Osteoblast (primary cell): ENCODE results near the gene RAB1A. TPM values are rescaled to one million over a fixed set of nuclear protein-coding genes. Genes with fewer than 3 reads are reported as not detected.

Experiments
- DNase-seq: peaks from one replicate; pipeline ENCODE4 v3.0.0; 2011; ENCODE audit warnings: low spot score, mixed read lengths; ENCODE audit not compliant: insufficient read length; ENCODE audit errors: missing footprints
- H2AFZ ChIP-seq: 2 replicates; pipeline ENCODE4 v1.6.0; 2011; ENCODE audit warnings: mild to moderate bottlenecking, low read length
- H3K27ac ChIP-seq: 2 replicates; pipeline ENCODE4 v1.5.1; 2011; ENCODE audit warnings: mild to moderate bottlenecking, low read depth, low read length, moderate library complexity
- H3K27me3 ChIP-seq: 2 replicates; pipeline ENCODE4 v1.6.0; 2012; ENCODE audit warnings: mild to moderate bottlenecking, control low read depth, inconsistent platforms, low read length, moderate library complexity; ENCODE audit not compliant: insufficient read depth
- H3K36me3 ChIP-seq: 2 replicates; pipeline ENCODE4 v1.5.1; 2011; ENCODE audit warnings: mild to moderate bottlenecking, low read length, control low read depth, moderate library complexity; ENCODE audit not compliant: insufficient read depth
- H3K4me1 ChIP-seq: 2 replicates; pipeline ENCODE4 v1.5.1; 2011; ENCODE audit warnings: mild to moderate bottlenecking, low read length, control low read depth, moderate library complexity; ENCODE audit not compliant: insufficient read depth
- H3K4me2 ChIP-seq: 2 replicates; pipeline ENCODE4 v1.6.0; 2011; ENCODE audit warnings: mild to moderate bottlenecking, low read length; ENCODE audit not compliant: insufficient read depth
- H3K4me3 ChIP-seq: fragments of 200-600 bp; sonication (generic); 3 replicates; pipeline ENCODE4 v1.5.1; 2012; ENCODE audit warnings: mild to moderate bottlenecking, low read length, inconsistent platforms; ENCODE audit not compliant: insufficient read depth
- H3K79me2 ChIP-seq: 2 replicates; pipeline ENCODE4 v1.6.0; 2012; ENCODE audit warnings: mild to moderate bottlenecking, low read length, control low read depth, inconsistent platforms; ENCODE audit not compliant: insufficient read depth
- H3K9me3 ChIP-seq: 2 replicates; pipeline ENCODE4 v1.5.1; 2011; ENCODE audit warnings: low read depth, low read length, control low read depth
- H4K20me1 ChIP-seq: 2 replicates; pipeline ENCODE4 v1.6.0; 2012; ENCODE audit warnings: mild to moderate bottlenecking, low read length, control low read depth; ENCODE audit not compliant: insufficient read depth
- total RNA-seq: library from RNA; depleted of rRNA; stranded (reverse); fragments of >200 nt; gene quantifications from 2 replicates; pipeline ENCODE4 v1.2.3, GENCODE V29; 2012
- TF ChIP-seq, protein P1 (sequence below): IDR thresholded peaks from 2 replicates; pipeline ENCODE4 v1.5.1; 2011; ENCODE audit warnings: mild to moderate bottlenecking, low read depth, low read length, moderate library complexity; ENCODE audit errors: extremely low read depth

RAB1A gene
- total RNA-seq, 1 donor, result 72.7 TPM

DNA sequence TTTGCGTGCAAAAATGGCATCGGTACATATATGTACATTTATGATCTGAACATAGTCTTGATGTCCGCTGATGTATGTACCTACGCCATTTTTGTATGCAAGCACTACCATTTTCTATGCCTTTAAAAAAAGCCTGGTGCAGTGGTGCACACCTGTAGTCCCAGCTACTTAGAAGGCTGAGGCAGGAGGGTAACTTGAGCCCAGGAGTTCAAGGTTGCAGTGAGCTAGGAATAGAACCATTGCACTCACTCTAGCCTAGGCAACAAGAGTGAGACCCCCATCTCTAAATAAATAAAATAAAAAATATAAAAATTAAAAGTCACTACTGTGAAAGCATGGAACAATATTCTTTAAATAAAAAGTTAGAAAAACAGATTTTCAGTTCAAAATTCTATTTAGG is 16.7 kb downstream of the RAB1A start:
- H3K36me3 ChIP-seq, result peaks cover 4% of the 10 kb centered on the region
- no peaks in the 10 kb centered on the region for H3K9me3 ChIP-seq
- H3K4me3 ChIP-seq, result no peak overlapping the region
- no peak overlapping the region for H2AFZ ChIP-seq
- H3K4me1 ChIP-seq, result no peaks in the 10 kb centered on the region
- peaks cover 99% of the 10 kb centered on the region for H3K79me2 ChIP-seq
- DNase-seq, result no peak
- peaks cover 90% of the 10 kb centered on the region for H4K20me1 ChIP-seq
- H3K27me3 ChIP-seq, result no peaks in the 10 kb centered on the region
- no peak overlapping the region for H3K4me2 ChIP-seq
- H3K27ac ChIP-seq, result peak overlapping the region; percentile 28
- TF ChIP-seq, protein P1, sequence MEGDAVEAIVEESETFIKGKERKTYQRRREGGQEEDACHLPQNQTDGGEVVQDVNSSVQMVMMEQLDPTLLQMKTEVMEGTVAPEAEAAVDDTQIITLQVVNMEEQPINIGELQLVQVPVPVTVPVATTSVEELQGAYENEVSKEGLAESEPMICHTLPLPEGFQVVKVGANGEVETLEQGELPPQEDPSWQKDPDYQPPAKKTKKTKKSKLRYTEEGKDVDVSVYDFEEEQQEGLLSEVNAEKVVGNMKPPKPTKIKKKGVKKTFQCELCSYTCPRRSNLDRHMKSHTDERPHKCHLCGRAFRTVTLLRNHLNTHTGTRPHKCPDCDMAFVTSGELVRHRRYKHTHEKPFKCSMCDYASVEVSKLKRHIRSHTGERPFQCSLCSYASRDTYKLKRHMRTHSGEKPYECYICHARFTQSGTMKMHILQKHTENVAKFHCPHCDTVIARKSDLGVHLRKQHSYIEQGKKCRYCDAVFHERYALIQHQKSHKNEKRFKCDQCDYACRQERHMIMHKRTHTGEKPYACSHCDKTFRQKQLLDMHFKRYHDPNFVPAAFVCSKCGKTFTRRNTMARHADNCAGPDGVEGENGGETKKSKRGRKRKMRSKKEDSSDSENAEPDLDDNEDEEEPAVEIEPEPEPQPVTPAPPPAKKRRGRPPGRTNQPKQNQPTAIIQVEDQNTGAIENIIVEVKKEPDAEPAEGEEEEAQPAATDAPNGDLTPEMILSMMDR, result no peak

DNA sequence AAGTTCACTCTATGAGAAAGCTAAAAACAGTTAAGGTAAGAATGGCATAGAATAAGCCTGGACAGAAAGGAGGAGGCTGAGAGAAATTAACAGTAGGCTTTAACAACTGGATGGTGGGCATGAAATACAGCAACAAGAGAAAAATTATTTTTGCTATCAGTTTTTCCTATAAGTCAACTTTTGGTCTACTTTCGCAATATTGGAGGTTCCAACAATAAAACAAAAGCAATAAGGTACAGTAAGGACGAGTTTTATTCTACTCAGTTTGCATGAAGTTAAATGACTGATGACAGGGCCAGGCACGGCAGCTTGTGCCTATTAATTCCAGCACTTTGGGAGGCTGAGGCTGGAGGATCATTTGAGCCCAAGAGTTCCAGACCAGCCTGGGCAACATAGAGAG is 17.3 kb downstream of the RAB1A start:
- H3K27ac ChIP-seq, result peak overlapping the region; percentile 28
- H3K79me2 ChIP-seq, result peaks cover 99% of the 10 kb centered on the region
- H3K36me3 ChIP-seq, result peaks cover 9% of the 10 kb centered on the region
- H4K20me1 ChIP-seq, result peaks cover 90% of the 10 kb centered on the region
- no peaks in the 10 kb centered on the region for H3K27me3 ChIP-seq
- H3K4me3 ChIP-seq, result no peak overlapping the region
- H2AFZ ChIP-seq, result no peak overlapping the region
- H3K9me3 ChIP-seq, result no peaks in the 10 kb centered on the region
- H3K4me2 ChIP-seq, result no peak overlapping the region
- no peaks in the 10 kb centered on the region for H3K4me1 ChIP-seq
- DNase-seq, result no peak
- TF ChIP-seq, protein P1, result no peak

DNA sequence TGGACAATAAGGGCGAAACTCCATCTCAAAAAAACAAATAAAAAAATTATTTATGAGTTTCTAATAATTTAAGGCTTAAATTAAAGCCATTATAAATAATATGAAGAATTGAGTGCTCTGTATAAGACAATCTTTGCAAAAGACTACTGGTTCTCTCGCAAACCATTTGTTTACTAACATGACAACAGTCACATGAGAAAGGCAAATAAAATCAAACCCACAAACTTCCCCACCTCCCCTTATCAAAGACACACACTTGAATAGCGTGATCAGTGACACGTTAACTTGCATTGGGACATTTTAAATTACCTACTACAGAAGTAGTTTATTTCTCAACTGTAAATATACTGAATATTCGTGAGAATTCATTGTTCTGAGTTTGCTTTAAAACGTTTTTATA is 21.1 kb downstream of the RAB1A start:
- Histone ChIP-seq H4K20me1 (peaks cover 93% of the 10 kb centered on the region), H3K4me2 (no peak overlapping the region), H3K27me3 (no peaks in the 10 kb centered on the region), H3K4me1 (peaks cover 3% of the 10 kb centered on the region), H3K27ac (no peak overlapping the region), H3K36me3 (peaks cover 17% of the 10 kb centered on the region), H3K4me3 (no peak overlapping the region), H2AFZ (no peak overlapping the region), H3K9me3 (no peaks in the 10 kb centered on the region), H3K79me2 (peaks cover 100% of the 10 kb centered on the region)
- TF ChIP-seq, protein P1, result no peak
- DNase-seq, result no peak

DNA sequence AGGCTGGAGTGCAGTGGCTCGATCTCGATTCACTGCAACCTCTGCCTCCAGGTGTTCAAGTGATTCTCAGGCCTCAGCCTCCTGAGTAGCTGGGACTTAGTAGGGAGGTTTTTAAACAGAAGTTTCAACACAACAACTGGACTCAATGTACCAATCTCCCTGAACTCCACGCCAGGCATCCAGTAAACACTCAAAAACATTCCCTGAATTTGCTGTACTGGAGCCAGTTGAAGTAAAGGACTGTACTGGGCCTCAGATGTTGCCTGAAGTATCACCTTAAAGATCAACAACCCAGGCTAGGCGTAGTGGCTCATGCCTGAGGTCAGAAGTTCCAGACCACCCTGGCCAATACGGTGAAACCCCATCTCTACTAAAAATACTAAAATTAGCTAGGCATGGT is 22.4 kb downstream of the RAB1A start:
- no peak overlapping the region for H3K4me2 ChIP-seq
- H3K4me3 ChIP-seq, result no peak overlapping the region
- H3K27me3 ChIP-seq, result no peaks in the 10 kb centered on the region
- DNase-seq, result no peak
- peaks cover 93% of the 10 kb centered on the region for H3K79me2 ChIP-seq
- peaks cover 13% of the 10 kb centered on the region for H3K4me1 ChIP-seq
- peaks cover 92% of the 10 kb centered on the region for H4K20me1 ChIP-seq
- no peak overlapping the region for H3K27ac ChIP-seq
- H3K36me3 ChIP-seq, result peaks cover 26% of the 10 kb centered on the region
- H3K9me3 ChIP-seq, result no peaks in the 10 kb centered on the region
- TF ChIP-seq, protein P1, result no peak
- H2AFZ ChIP-seq, result no peak overlapping the region
